Measurements from ENCODE around the gene SMPDL3A.

Gene SMPDL3A

DNA sequence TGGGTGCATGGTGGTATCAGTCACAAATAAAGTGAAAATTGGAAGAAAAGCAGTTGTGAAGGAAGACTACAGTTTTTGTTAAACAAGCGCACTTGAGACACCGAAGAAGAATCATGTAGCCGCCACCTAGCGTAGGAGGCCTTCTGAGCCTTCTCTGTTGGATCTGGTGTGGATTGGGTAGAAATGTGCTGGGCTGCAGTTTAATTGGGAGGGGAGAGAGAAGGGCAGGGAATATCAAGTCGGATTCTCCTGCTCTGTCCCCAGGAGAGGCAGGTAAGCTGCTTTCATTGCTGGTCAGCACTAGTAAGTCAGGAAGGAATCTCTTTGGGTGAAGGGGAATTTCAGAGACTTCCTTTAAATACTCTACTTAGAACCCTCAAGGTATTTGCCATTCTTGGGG, 10.8 kb upstream of the SMPDL3A start:
- no peak for DNase-seq

GRCh38 chr6:122778985-122779661, 9.9 kb upstream of the SMPDL3A start:
- no peak for DNase-seq

DNA sequence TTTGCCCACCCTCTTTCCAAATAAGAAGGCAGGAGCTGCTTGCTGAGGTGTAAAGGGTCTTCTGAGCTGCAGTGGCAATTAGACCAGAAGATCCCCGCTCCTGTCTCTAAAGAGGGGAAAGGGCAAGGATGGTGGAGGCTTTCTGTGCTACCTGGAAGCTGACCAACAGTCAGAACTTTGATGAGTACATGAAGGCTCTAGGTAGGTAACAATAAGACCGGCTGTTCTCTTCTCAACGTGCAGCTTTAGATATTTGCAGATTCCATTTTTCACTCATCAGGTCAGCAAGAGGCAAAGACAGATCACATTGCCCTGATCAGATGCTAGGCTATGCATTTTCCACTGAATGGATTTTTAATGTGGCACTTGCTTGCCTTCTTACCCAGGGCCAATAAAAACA, 9.4 kb upstream of the SMPDL3A start, which contains the start of gene FABP7:
Gene FABP7, plus strand, starts transcription at position 50 of the 400 bp plus-strand sequence. Its CDS starts 79 bp downstream, at position 129.
- no peak for DNase-seq

DNA sequence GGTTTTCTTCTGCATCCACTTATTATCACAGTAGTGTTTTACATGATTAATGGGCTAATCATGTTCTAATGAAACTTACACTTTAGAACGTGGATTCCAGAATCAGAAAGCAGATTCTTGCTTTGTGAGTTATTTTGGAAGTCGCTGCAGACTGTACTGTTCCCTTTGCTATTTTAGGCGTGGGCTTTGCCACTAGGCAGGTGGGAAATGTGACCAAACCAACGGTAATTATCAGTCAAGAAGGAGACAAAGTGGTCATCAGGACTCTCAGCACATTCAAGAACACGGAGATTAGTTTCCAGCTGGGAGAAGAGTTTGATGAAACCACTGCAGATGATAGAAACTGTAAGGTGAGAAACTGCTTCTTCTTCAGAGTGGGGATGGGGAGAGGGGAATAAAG, 8.9 kb upstream of the SMPDL3A start:
- no peak for DNase-seq

DNA sequence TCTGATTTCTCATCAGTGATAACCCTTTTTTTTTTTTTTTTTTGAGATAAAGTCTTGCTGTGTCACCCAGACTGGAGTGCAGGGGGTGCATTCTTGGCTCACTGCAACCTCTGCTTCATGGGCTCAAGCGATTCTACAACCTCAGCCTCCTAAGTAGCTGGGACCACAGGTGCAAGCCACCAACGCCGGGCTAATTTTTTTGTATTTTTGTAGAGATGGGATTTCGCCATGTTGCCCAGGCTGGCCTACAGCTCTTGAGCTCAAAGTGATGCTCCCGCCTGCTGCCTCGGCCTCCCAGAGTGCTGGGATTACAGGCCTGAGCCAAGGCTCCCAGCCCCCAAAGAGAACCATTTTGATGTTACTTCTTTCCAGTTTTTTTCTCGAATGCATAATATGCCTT, 7.3 kb upstream of the SMPDL3A start:
- DNase-seq: no peak

- DNase-seq: no peak
Observed at GRCh38 chr6:122783401-122783800, 5.7 kb upstream of the SMPDL3A start.

DNA sequence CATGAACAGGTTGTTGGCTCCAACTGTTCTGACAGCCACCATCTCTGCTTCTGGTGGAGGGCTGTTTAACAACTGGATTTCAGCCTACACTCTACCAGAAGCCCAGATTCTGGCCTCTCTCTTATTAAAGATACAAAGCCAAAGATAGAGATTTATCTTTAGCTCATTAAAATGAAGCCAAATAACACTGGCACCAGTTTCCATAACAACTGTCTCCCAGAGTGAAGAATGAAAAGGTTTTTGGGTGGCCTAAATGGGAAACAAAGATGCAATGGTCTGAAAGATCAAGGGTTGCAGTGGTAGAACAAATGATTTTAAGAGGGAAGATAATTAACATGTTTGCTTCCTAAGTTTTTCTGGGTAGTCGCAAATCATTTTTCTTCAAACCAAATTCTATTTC, 3.2 kb upstream of the SMPDL3A start:
- no peak for DNase-seq

GRCh38 chr6:122787721-122788120, 1.3 kb upstream of the SMPDL3A start:
- no peak for DNase-seq

DNA sequence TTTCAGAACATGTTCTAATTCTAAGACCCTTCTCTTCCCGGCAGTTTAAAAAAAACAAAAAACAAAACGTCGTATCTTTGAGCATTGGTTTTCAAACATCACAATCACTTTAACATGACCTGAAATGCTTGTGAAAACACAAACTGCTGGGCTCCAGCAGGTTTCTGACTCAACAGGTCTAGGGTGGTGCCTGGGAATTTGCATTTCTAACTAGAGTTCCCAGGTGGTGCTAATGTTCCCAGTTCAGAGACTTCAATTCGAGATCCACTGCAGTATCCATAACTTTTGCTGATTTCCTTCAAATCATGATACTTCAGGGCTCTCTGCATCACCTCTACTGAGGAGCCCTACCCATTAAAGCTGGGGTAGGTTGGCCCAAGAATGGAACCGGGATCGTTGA, 850 bp upstream of the SMPDL3A start:
- no peak for DNase-seq

- no peak for DNase-seq
Observed at GRCh38 chr6:122788663-122789181, 336 bp upstream of the SMPDL3A start.

GRCh38 chr6:122790028-122790422, 967 bp downstream of the SMPDL3A start:
- no peak for DNase-seq

GRCh38 chr6:122790423-122791309, 1.6 kb downstream of the SMPDL3A start:
- DNase-seq: no peak

GRCh38 chr6:122791310-122791679, 2.2 kb downstream of the SMPDL3A start:
- DNase-seq: no peak

DNA sequence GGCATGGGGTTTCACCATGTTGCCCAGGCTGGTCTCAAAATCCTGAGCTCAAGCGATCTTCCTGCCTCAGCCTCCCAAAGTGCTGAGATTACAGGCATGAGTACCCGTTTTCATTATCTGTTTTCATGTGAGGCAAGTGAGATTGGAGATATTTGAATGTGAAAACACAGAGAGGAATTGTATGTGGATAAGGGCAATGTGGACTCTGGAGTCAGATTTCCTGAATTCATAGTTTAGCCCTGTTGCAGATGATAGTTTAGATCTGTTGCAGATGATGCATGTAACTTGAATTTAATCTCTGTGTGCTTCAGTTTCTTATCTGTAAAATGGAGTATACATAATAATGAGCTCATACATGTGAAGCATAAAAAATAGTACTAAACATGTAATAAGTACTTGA, 3.7 kb downstream of the SMPDL3A start:
- no peak for DNase-seq

DNA sequence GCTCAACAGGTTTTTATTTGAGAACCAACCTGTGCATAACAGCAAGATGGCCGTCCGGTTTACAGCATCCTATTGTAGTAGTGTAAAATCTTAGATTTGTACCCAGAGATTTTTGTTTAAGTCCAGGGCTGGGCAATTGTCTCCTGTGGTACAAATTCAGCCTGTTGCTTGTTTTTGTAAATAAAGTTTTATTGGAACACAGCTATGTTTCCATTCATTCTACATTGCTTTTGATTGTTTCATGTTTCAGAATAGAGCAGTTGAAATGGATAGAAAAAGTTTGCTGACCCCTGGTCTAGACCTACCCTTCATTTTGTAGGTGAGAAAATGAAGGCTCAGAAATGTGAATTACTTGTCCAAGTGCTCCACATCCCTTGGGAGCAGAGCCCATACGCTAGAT, 8.5 kb downstream of the SMPDL3A start:
- no peak for DNase-seq

DNA sequence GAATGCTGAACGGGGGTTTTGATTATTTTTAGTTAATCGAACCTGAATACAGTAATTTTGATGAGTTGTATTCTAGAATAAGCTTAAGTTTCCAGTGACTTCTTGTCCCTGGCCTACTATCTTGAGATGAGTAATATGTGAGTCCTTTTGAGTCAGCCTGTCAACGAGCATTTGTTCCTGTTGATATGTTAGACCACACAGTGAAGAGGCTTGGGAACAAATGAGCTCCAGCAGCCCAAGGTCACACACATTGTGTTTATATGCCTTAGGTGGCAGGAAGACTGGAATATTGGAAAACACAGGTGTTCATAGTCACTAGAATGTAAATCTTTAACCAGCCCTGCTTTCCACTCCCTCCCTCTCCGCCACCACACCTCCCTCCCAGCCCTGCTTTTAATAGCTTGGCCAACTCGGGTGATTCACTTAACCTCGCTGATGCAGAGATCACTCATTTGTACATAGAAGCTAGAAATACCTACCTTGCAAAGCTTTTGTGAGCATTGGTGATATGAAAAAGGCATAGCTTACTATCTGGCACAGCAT, 9.1 kb downstream of the SMPDL3A start:
- DNase-seq: no peak

GRCh38 chr6:122799140-122799745, 10.2 kb downstream of the SMPDL3A start:
- no peak for DNase-seq

DNA sequence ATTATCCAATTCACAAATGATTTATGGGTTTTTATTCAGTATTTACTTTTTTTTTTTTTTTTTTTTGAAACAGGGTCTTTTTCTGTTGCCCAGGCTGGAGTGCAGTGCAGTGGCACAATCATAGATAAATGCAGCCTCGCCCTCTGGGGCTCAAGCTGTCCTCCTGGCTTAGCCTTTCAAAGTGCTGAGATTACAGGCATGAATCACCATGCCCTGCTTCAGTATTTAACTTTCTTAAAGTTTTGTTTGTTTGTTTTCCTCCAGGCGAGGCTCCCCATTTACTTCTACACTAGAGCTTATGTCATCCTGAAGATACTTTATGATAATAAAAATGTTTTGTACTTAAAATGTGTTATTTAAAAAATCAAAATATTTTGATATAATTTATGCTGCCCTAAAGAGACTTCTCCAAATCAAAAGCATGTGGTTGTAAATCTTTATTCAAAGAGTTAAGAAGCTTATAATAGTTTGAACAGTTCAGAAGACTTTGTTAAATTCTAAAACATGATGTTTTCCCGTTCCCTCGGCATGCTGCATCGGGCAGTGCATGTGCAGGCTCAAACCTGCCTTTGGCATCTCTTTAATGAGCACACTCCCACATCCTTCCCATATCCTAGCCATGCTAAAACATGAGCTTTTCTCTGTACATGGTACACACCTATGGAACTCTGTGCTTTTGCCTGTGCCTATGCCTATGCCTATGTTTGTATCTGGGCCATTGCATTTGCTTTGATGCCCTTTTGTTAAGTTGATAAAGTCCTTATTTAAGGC, 11.0 kb downstream of the SMPDL3A start:
- no peak for DNase-seq

- DNase-seq: no peak
Observed at GRCh38 chr6:122800906-122801305, 11.8 kb downstream of the SMPDL3A start.

GRCh38 chr6:122801397-122801796, 12.3 kb downstream of the SMPDL3A start:
- DNase-seq: no peak

DNA sequence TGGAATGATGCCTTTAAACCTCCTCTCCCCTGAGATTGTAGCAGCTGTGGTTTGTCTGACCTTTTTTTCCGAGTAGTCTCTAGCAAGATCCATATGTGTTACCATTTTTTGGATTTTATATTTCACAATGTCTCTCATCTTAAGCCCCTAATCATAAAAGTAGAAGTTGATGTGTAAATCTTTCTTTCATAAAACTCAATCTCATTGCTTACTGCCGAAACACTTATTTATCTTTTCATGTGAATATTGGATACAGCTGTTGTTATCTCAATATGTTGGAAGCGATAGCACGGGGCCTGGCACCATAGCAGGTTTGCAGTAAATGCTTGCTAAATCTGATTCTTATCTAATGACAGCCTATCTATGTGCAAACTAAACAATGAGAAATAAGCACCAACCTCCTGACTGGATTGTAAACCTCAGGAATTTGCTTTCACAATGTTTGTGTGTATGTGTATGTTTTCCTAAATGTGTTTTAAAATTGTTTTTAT, 14.2 kb downstream of the SMPDL3A start:
- DNase-seq: no peak

DNA sequence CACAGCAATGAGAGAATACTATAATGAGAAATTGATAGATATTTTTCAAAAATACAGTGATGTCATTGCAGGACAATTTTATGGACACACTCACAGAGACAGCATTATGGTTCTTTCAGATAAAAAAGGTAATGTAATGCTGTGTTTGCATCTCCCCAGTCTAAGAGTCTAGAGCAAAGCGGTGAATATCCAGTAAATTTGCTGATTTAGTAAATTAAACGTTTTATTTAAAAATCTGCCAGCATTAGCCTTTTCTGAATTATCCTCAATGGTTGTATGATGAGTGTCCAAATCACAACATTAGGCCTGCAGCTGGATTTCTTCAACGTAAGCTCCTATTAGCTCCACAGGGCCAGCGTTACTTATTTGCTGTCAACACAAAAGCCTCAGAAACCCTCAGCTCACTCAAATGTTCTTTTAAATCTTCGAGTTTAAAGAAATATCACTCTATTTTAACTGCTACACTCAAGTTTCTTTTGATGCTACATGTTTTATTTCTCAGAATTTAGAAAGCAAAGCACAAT, 16.0 kb downstream of the SMPDL3A start:
- DNase-seq: no peak

All from activated CD4-positive, CD25-positive, alpha-beta regulatory T cell (primary cell).